Stromal cell of bone marrow (primary cell): ENCODE measurements around the gene GALNT13.

ENCODE experiments used
- DNase-seq: peaks from one replicate; pipeline ENCODE4 v3.0.0-alpha.2; 2012; ENCODE audit warnings: low read depth

The GALNT13 gene

GRCh38 chr2:154481336-154481735 is 609.6 kb downstream of the GALNT13 start:
- DNase-seq = no peak

DNA sequence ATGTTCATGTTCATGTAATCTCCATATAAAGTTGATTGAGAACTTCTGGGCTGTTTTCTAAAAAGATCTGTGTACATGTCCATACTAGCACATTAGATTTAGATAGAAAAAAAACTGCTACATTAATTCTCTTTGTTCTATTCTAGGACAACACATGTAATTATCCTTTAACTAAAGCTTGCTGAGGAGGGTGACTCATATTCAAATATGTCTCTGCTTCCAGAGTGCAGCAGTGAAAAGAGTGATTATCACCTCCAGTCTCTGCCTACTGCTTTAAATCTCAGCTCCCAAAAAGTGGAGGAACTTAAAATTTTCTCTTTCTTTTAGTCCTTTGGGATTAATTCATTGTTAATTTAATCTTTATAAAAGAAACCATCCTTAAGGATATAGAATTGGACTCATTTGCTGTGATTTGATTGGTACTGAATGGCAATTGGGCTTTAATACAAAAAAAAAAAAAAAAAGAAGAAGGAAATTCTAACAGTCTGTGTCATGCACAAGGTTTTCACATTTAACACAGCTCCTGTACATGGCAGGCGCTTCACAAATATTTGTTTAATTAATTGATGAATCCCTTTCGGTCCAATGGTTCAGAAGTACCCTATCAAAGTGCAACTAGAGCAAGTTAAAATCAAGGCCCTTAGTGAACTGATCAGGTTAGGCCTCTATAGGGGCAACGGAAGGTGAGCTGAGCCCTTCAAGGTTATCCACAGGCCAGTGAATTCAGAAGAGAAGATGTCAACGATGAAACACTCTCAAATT is 612.8 kb downstream of the GALNT13 start:
- no peak for DNase-seq

DNA sequence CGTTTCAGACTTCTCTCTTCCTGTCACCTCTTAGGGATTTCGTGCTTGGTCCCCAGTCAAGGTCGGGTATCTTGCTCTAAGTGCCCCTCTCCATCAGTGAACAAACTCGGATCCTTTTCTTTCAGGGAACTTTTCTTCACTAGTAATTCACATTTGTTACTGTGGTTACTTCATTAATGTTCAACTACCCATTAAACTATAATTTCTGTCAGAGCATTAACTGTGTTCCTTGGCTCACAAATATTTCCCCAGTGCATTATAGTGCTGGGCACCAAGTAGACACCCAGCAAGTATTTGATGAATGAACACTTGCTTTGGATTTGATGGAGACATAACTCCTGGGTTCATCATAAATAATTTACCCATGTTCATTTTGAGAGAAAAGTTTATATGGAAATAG is 617.1 kb downstream of the GALNT13 start:
- DNase-seq = no peak

DNA sequence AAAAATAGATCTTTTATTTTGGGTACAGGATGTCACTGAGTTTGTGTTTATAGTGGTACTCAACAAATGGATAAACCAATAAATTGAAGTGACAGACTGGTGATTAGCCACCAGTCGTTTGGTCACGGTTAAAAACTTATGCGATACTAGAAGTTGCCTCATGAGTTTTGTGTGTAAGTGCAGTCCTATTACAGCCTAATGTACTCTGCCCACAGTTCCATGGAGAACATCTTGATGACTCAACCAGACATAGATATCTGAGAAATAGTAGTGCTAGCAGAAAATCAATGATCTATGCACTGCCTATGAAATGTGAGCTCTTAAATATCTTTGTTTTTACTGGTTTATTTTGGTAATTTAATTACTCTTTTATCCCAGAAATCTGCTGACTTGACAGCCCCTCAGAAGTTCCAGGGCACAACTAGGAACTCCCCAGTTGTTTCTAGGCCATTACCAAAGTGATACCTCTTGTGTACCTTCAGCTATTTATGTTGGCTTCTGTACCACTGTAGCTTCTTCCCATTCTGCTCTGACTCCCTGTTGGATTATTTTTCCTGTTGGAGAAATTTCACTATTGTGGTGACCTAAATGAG is 617.6 kb downstream of the GALNT13 start:
- DNase-seq = no peak

DNA sequence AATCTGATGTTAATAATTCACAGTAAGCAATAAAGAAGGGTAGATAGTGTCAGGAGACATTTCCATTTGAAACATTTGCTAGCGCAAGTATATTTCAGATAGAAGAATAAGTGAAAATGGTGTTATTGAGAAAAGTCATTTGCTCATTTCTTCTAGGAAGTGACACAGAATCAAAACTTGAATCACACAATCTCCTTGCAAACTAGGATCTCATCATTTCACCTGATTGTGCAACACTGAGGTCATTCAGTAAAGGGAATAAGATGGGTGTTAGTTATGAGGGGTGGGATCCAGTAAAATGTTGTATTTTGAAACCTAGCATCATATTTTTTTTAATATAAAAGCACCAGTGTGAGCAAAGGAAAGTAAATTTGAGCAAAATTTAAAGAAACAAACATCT is 618.8 kb downstream of the GALNT13 start:
- no peak for DNase-seq

DNA sequence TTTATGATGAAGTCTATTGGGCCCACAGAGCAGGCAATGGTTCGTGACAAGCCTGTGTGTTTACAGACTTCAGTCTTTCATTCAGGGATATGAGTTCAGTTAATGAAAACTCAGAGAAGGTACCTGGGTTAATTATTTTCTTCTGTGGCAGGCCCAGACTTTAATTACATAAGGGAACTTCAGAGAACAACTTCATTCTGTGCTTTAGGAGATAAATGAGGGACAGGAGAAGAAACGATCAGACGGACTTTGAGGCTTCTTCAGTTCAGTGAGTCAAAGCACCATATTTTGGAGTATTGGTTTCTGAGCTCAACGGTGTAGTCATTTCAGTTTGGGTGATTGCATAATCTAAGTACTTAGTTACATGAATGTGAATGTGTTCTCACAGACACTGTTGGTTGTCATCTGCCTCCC is 623.7 kb downstream of the GALNT13 start:
- DNase-seq = no peak

GRCh38 chr2:154497019-154497418 is 625.3 kb downstream of the GALNT13 start:
- DNase-seq = no peak
